GM19035 (cell line): ENCODE results near the gene OR8B8.
"Not testable (repeated sequence)": the region's sequence is repeated elsewhere in the genome, so short reads cannot be mapped to it uniquely, and the experiment has no call there.

ENCODE experiments used
- ATAC-seq: cut with Tn5 transposase; IDR thresholded peaks from one replicate; pipeline ENCODE4 v1.9.1; 2021; ENCODE audit not compliant: unreplicated experiment

Gene OR8B8

GRCh38 chr11:124445646-124446150, at the start of gene OR8B8:
Gene OR8B8 (minus strand): TSS chr11:124445696. CDS start chr11:124441085, 4,611 bp downstream.
- no peak for ATAC-seq

DNA sequence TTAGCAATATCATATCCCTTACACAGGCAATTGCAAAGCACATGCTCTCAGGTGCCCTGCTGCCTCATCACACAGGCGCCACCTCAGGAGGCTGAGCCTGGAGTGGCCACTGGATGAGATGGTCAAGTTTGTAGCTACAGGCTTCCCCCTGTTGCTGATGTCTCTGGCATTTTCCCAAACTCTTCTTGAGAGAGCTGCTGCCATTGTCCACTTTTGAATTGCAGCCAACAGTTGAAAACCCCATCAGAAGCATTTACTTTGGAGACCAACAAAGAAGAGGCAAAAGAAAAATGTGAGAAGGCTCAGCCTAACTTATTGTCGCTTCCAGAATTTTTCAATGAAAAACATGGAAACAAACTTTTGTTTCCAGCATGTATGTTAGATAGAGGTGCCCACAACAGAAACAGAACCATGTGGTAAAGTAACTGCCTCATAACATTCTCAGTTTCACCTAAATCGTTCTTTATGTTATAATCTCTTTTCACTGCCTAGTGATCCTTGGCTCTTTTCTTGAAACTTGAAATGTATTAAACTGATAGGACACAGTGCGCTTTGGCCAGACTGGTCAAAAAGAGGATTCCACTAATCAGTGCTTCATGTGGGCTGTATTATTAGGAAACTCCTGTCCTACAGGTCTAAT, 47.6 kb upstream of the OR8B8 start:
- ATAC-seq, result no peak

DNA sequence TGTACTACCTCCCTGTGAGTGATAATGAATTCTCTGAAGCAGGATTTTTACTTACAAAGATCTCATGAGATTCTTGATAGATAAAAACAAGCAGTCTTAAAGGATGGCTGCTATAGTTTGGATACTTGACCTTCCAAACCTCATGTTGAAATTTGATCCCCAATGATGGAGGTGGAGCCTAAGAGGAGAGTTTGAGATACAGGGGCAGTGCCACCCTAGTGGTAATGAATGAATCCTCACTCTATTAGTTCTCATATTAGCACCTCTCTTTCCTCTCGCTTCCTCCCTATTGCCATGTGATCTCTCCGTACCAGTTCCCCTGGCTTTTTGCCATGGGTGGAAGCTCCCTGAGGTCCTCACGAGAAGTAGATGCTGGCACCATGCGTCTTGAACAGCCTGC, 37.9 kb upstream of the OR8B8 start:
- ATAC-seq, result no peak

DNA sequence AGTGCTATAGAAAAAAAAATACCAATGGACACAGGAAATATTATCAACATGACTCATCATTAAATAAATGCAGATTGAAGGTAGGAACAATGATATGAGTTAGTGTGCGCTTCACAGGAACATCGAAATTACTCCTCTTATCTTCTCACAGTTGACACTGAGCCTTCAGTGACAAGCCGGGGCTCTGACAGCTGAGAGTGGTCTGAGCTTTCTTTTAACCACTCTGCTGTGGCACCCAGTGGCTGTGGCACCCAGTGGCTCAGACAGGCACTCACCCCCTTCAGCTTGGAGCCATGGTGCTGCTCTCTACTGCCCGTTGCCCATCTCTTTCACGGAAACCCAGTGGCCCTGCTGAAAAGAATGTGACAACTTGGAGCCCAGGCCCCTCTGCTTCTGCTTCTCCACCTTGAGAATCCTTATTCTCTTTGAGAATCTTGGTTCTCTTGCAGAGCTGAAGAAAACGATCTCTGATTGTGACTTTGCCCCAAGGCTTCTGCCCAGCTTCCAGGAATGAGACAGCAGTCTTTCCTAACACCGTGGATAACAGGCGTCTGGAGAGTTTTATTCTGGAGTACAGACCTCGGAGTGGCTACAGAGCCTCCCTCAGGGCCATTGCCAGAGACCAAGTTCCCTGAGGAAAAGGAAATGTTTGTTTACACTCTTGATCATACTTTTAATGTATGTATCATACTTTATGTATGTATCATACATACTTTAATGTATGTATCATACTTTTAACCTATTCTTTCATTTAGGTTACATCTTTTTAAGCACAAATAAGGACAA, 37.1 kb upstream of the OR8B8 start:
- no peak for ATAC-seq

GRCh38 chr11:124481365-124482323, 36.1 kb upstream of the OR8B8 start:
- ATAC-seq, result no peak

- ATAC-seq, result no peak
Measured at GRCh38 chr11:124479561-124479960, 34.1 kb upstream of the OR8B8 start.

GRCh38 chr11:124475265-124475664, 29.8 kb upstream of the OR8B8 start:
- ATAC-seq, result no peak

GRCh38 chr11:124474779-124475178, 29.3 kb upstream of the OR8B8 start:
- no peak for ATAC-seq

- no peak for ATAC-seq
Measured at GRCh38 chr11:124474079-124474478, 28.6 kb upstream of the OR8B8 start.

DNA sequence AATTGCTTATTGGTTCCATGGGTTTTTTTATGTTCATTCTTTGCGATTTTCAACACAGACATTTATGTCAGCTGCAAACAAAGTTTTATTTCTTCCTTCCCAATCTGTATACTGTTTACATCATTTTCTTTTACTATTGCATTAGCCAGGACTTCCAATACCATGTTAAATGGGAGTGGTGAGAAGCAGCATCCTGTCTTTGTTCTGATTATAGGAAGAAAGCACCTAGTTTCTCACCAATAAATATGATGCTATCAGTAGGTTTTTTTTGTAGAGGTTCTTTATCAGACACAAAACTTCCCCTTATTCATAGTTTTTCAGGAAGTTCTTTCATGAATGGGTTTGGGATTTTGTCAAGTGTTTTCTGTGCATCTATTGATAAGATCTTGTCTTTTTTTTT, 28.0 kb upstream of the OR8B8 start:
- ATAC-seq, result no peak

- no peak for ATAC-seq
Measured at GRCh38 chr11:124470561-124471227, 25.2 kb upstream of the OR8B8 start.

- ATAC-seq, result no peak
Measured at GRCh38 chr11:124467381-124467927, 22.0 kb upstream of the OR8B8 start.

GRCh38 chr11:124465368-124465767, 19.9 kb upstream of the OR8B8 start:
- ATAC-seq, result no peak

DNA sequence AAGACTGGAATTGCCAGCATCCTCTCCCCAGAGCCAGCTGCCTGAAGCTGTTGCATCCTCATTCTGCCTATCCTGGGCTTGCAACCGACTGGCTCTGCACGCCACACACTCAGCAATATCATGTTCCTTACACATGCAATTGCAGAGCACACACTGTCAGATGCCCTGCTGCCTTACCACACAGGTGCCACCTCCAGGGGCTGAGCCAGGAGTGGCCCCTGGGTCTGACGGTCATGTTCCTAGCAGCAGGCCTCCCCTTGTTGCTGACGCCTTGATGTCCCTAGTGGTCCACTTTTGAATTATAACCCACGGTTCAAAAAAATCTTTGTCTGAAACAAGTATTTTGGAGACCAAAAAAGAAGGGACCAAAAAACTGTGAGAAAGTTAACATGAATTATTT, 18.5 kb upstream of the OR8B8 start:
- ATAC-seq, result no peak

GRCh38 chr11:124463324-124463723, 17.8 kb upstream of the OR8B8 start:
- no peak for ATAC-seq

- no peak for ATAC-seq
Measured at GRCh38 chr11:124460459-124460858, 15.0 kb upstream of the OR8B8 start.

DNA sequence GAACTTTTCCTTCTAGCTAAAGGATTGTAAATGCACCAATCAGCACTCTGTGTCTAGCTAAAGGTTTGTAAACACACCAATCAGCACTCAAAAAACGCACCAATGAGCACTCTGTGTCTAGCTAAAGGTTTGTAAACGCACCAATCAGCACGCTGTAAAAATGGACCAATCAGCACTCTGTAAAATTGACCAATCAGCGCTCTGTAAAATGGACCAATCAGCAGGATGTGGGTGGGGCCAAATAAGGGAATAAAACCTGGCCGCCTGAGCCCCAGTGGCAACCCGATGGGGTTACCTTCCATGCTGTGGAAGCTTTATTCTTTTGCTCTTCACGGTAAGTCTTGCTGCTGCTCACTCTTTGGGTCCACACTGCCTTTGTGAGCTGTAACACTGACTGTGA, 13.9 kb upstream of the OR8B8 start:
- not testable (repeated sequence) for ATAC-seq

DNA sequence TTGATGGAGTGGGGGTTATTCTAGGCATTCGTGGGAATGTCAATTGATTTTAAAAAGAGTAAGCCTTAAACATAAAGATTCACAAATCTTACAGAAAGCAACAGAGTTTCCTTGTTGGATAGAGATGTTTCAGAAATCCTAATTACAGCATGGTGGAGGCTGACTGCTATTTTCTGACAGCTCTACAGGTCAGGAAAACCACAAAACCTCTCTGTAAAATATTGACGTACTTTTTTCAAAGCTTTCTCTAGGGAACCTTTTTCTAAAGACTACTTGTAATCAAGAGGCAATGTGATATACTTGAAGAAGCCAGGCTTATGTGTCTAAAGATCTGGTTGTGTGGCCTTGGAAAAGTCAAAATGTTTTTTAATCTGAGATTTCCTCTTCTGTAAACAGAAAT, 9.1 kb upstream of the OR8B8 start:
- no peak for ATAC-seq

DNA sequence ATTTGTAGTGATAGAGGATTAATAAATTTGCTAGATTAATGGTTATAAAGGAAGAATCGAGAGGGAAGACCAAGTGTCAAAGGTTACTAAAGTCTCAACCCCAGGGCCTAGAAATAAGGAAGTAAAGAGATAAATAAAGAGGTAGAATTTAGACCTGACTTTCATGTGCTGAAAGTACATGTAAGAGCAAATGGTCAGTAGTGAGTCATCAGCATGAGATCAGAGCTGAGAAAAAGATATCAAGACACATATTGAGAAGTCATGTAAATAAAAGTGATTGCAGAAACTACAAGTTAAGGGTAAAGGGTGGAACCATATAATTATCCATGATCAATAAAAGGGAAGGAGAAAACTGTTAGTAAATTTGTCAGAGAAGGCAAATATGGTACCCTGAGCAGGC, 1.4 kb upstream of the OR8B8 start:
- no peak for ATAC-seq

- ATAC-seq, result no peak
Measured at GRCh38 chr11:124442847-124443246, 2.6 kb downstream of the OR8B8 start.
